ENCODE measurements around the gene USP24.
"Not testable (repeated sequence)": the region's sequence is repeated elsewhere in the genome, so short reads cannot be mapped to it uniquely, and the experiment has no call there.

Gene USP24

GRCh38 chr1:55127827-55128343, 87.3 kb downstream of the USP24 start:
- Histone ChIP-seq H3K27me3 (no peaks in the 10 kb centered on the region), H3K4me1 (ENCODE audit: control insufficient read depth in 1 of 2, insufficient read depth in 1 of 2, low read depth in 1 of 2, low read length in 1 of 2) (peaks cover 10% of the 10 kb centered on the region in 2 experiments), H3K9me3 (no peaks in the 10 kb centered on the region), H3K27ac (no peak overlapping the region), H3K36me3 (peaks cover 80% of the 10 kb centered on the region), H3K4me3 (ENCODE audit: low read depth in 1 of 2, low read length in 1 of 2) (no peak overlapping the region)
- TF ChIP-seq CTCF (IDR thresholded peaks at IDR 0.05), result no peak

GRCh38 chr1:55124470-55124869, 90.7 kb downstream of the USP24 start:
- Histone ChIP-seq H3K4me3 (ENCODE audit: low read depth in 1 of 2, low read length in 1 of 2) (no peak overlapping the region), H3K27me3 (no peaks in the 10 kb centered on the region), H3K4me1 (ENCODE audit: control insufficient read depth in 1 of 2, insufficient read depth in 1 of 2, low read depth in 1 of 2, low read length in 1 of 2) (peaks cover 9 to 10% of the 10 kb centered on the region in 2 experiments), H3K9me3 (no peaks in the 10 kb centered on the region), H3K27ac (no peak overlapping the region), H3K36me3 (peaks cover 84% of the 10 kb centered on the region)
- no peak for TF ChIP-seq CTCF (IDR thresholded peaks at IDR 0.05)

GRCh38 chr1:55120538-55120937, 94.6 kb downstream of the USP24 start:
- no peak overlapping the region for H3K4me3 ChIP-seq (ENCODE audit: low read depth in 1 of 2, low read length in 1 of 2)
- no peak overlapping the region for H3K27ac ChIP-seq
- no peaks in the 10 kb centered on the region for H3K9me3 ChIP-seq
- H3K4me1 ChIP-seq (ENCODE audit: control insufficient read depth in 1 of 2, insufficient read depth in 1 of 2, low read depth in 1 of 2, low read length in 1 of 2), result no peaks in the 10 kb centered on the region
- peaks cover 72% of the 10 kb centered on the region for H3K36me3 ChIP-seq
- TF ChIP-seq CTCF (IDR thresholded peaks at IDR 0.05), result no peak
- H3K27me3 ChIP-seq, result no peaks in the 10 kb centered on the region

- Histone ChIP-seq H3K27ac (no peak overlapping the region), H3K4me1 (ENCODE audit: control insufficient read depth in 1 of 2, insufficient read depth in 1 of 2, low read depth in 1 of 2, low read length in 1 of 2) (no peaks in the 10 kb centered on the region), H3K9me3 (no peaks in the 10 kb centered on the region), H3K36me3 (peaks cover 60% of the 10 kb centered on the region), H3K27me3 (no peaks in the 10 kb centered on the region), H3K4me3 (ENCODE audit: low read depth in 1 of 2, low read length in 1 of 2) (no peak overlapping the region)
- no peak for TF ChIP-seq CTCF (IDR thresholded peaks at IDR 0.05)
These were observed 96.4 kb downstream of the USP24 start for GRCh38 chr1:55118651-55119329.

- Histone ChIP-seq H3K27me3 (no peaks in the 10 kb centered on the region), H3K4me3 (ENCODE audit: low read depth in 1 of 2, low read length in 1 of 2) (no peak overlapping the region), H3K27ac (no peak overlapping the region), H3K4me1 (ENCODE audit: control insufficient read depth in 1 of 2, insufficient read depth in 1 of 2, low read depth in 1 of 2, low read length in 1 of 2) (no peaks in the 10 kb centered on the region), H3K36me3 (peaks cover 56% of the 10 kb centered on the region), H3K9me3 (no peaks in the 10 kb centered on the region)
- no peak for TF ChIP-seq CTCF (IDR thresholded peaks at IDR 0.05)
These were observed 97.2 kb downstream of the USP24 start for GRCh38 chr1:55117941-55118340.

GRCh38 chr1:55109005-55109404, 106.2 kb downstream of the USP24 start:
- H3K4me1 ChIP-seq (ENCODE audit: control insufficient read depth in 1 of 2, insufficient read depth in 1 of 2, low read depth in 1 of 2, low read length in 1 of 2); H3K9me3 ChIP-seq; H3K4me3 ChIP-seq (ENCODE audit: low read depth in 1 of 2, low read length in 1 of 2); H3K27me3 ChIP-seq; H3K27ac ChIP-seq: not testable (repeated sequence)
- H3K36me3 ChIP-seq, result peaks cover 82% of the 10 kb centered on the region
